Vagina (tissue), 2 donors: ENCODE data around the gene ASTN2. TPM values are rescaled to one million over a fixed set of nuclear protein-coding genes. Genes with fewer than 3 reads are reported as not detected.

Experiments used
- DNase-seq, 2 donors: peaks; one replicate each; pipeline ENCODE4 v3.0.0-alpha.2; 2017; ENCODE audit errors: extremely low spot score in 2 of 2
- H3K27ac ChIP-seq: fragments of 200-600 bp; sonication (generic); one replicate; pipeline ENCODE4 v1.5.1; 2019
- H3K27me3 ChIP-seq: fragments of 200-600 bp; sonication (generic); one replicate; pipeline ENCODE4 v1.5.1; 2019
- H3K36me3 ChIP-seq, 2 donors: fragments of 200-600 bp; sonication (generic); one replicate each; pipeline ENCODE4 v1.5.1; 2017 to 2019
- H3K4me1 ChIP-seq: fragments of 200-600 bp; sonication (generic); one replicate; pipeline ENCODE4 v1.5.1; 2019
- H3K4me3 ChIP-seq, 2 donors: fragments of 200-600 bp; sonication (generic); 1 replicate in 1 of 2; 2 replicates in 1 of 2; pipeline ENCODE4 v1.5.1; 2016 to 2019
- H3K9me3 ChIP-seq: fragments of 200-600 bp; sonication (generic); one replicate; pipeline ENCODE4 v1.5.1; 2019
- POLR2A ChIP-seq, 2 donors: fragments of 450-650 bp; IDR thresholded peaks; one replicate each; pipeline ENCODE4 v1.6.1; 2017; ENCODE audit warnings: antibody characterized with exemption in 2 of 2, mild to moderate bottlenecking in 2 of 2, moderate library complexity in 2 of 2
- POLR2AphosphoS5 ChIP-seq, 2 donors: sonication (generic); formaldehyde crosslinking; IDR thresholded peaks; one replicate each; pipeline ENCODE4 v1.9.0; 2017; ENCODE audit warnings: antibody characterized with exemption in 2 of 2, mild to moderate bottlenecking in 2 of 2, low read depth in 1 of 2; ENCODE audit not compliant: insufficient read depth in 1 of 2
- intact Hi-C: fragments of 100-400 bp; cut with DNase I; formaldehyde crosslinking; loops from one replicate; pipeline ENCODE4 v1.15.1; 2023
- total RNA-seq: library from RNA; depleted of rRNA; stranded (reverse); fragments of >200 nt; gene quantifications from one replicate; pipeline ENCODE4 v1.2.3, GENCODE V29; 2016
- TF ChIP-seq, protein P1 (sequence below), 3 experiments: fragments of 450-650 bp in 2 of 3; fragments of 200-600 bp in 1 of 3; sonication (generic) in 1 of 3; IDR thresholded peaks; one replicate each; pipeline ENCODE4 v1.5.1; 2017 to 2019; ENCODE audit warnings: antibody characterized with exemption in 3 of 3, mild to moderate bottlenecking in 2 of 3, moderate library complexity in 2 of 3

The ASTN2 gene
- total RNA-seq, 1 donor from 2014 or later: 4.4 TPM

GRCh38 chr9:116466271-116467235, 948.3 kb downstream of the ASTN2 start:
- intact Hi-C loops: no loop called here
- DNase-seq: no peak
- Histone ChIP-seq H3K4me3 (no peak overlapping the region), H3K4me1 (peaks cover 10% of the 10 kb centered on the region), H3K27ac (no peak overlapping the region), H3K36me3 (no peaks in the 10 kb centered on the region), H3K9me3 (no peaks in the 10 kb centered on the region), H3K27me3 (no peaks in the 10 kb centered on the region)
- TF ChIP-seq POLR2AphosphoS5 (IDR thresholded peaks at IDR 0.05; ENCODE audit: insufficient read depth in 1 of 2, low read depth in 1 of 2): no peak
- TF ChIP-seq POLR2A (IDR thresholded peaks at IDR 0.05): no peak
- TF ChIP-seq, protein P1, sequence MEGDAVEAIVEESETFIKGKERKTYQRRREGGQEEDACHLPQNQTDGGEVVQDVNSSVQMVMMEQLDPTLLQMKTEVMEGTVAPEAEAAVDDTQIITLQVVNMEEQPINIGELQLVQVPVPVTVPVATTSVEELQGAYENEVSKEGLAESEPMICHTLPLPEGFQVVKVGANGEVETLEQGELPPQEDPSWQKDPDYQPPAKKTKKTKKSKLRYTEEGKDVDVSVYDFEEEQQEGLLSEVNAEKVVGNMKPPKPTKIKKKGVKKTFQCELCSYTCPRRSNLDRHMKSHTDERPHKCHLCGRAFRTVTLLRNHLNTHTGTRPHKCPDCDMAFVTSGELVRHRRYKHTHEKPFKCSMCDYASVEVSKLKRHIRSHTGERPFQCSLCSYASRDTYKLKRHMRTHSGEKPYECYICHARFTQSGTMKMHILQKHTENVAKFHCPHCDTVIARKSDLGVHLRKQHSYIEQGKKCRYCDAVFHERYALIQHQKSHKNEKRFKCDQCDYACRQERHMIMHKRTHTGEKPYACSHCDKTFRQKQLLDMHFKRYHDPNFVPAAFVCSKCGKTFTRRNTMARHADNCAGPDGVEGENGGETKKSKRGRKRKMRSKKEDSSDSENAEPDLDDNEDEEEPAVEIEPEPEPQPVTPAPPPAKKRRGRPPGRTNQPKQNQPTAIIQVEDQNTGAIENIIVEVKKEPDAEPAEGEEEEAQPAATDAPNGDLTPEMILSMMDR (IDR thresholded peaks at IDR 0.05): no peak

- Histone ChIP-seq H3K4me1 (peaks cover 4% of the 10 kb centered on the region), H3K27ac (no peak overlapping the region), H3K27me3 (no peaks in the 10 kb centered on the region), H3K9me3 (no peaks in the 10 kb centered on the region), H3K36me3 (no peaks in the 10 kb centered on the region), H3K4me3 (no peak overlapping the region)
- TF ChIP-seq POLR2A (IDR thresholded peaks at IDR 0.05): no peak
- no peak for TF ChIP-seq POLR2AphosphoS5 (IDR thresholded peaks at IDR 0.05; ENCODE audit: insufficient read depth in 1 of 2, low read depth in 1 of 2)
- TF ChIP-seq, protein P1 (IDR thresholded peaks at IDR 0.05): no peak
- intact Hi-C loops: no loop called here
- DNase-seq: no peak
Observed at GRCh38 chr9:116465576-116466270, 949.1 kb downstream of the ASTN2 start.

GRCh38 chr9:116464987-116465571, 949.8 kb downstream of the ASTN2 start:
- no peak overlapping the region for H3K4me3 ChIP-seq
- H3K27me3 ChIP-seq: no peaks in the 10 kb centered on the region
- no peak overlapping the region for H3K27ac ChIP-seq
- no peak for DNase-seq
- H3K4me1 ChIP-seq: no peaks in the 10 kb centered on the region
- no peaks in the 10 kb centered on the region for H3K36me3 ChIP-seq
- intact Hi-C loops: no loop called here
- no peak for TF ChIP-seq POLR2AphosphoS5 (IDR thresholded peaks at IDR 0.05; ENCODE audit: insufficient read depth in 1 of 2, low read depth in 1 of 2)
- no peak for TF ChIP-seq POLR2A (IDR thresholded peaks at IDR 0.05)
- TF ChIP-seq, protein P1 (IDR thresholded peaks at IDR 0.05): no peak
- H3K9me3 ChIP-seq: no peaks in the 10 kb centered on the region

- H3K4me1 ChIP-seq: no peaks in the 10 kb centered on the region
- no peaks in the 10 kb centered on the region for H3K36me3 ChIP-seq
- no peak overlapping the region for H3K4me3 ChIP-seq
- no peak for DNase-seq
- no peak overlapping the region for H3K27ac ChIP-seq
- TF ChIP-seq, protein P1 (IDR thresholded peaks at IDR 0.05): no peak
- TF ChIP-seq POLR2A (IDR thresholded peaks at IDR 0.05) (no peak), POLR2AphosphoS5 (IDR thresholded peaks at IDR 0.05; ENCODE audit: insufficient read depth in 1 of 2, low read depth in 1 of 2) (no peak)
- H3K9me3 ChIP-seq: no peaks in the 10 kb centered on the region
- no peaks in the 10 kb centered on the region for H3K27me3 ChIP-seq
- intact Hi-C loops: no loop called here
Observed at GRCh38 chr9:116464423-116464822, 950.4 kb downstream of the ASTN2 start.
